Fibroblast of lung (primary cell): ENCODE data around the gene COA1.

Experiments
- EZH2 ChIP-seq: IDR thresholded peaks from 2 replicates; pipeline ENCODE4 v1.5.1; 2012; ENCODE audit warnings: low read length, control low read depth, mild to moderate bottlenecking; ENCODE audit errors: missing control alignments
- TF ChIP-seq, protein P1 (sequence below), 2 donors: IDR thresholded peaks in 1 of 2; conservative IDR thresholded peaks in 1 of 2; 1 replicate in 1 of 2; 2 replicates in 1 of 2; pipeline ENCODE4 v1.5.1; 2011 to 2012; ENCODE audit warnings: low read length in 2 of 2, control low read depth in 1 of 2, inconsistent platforms in 1 of 2, low read depth in 1 of 2, mild to moderate bottlenecking in 1 of 2

DNA sequence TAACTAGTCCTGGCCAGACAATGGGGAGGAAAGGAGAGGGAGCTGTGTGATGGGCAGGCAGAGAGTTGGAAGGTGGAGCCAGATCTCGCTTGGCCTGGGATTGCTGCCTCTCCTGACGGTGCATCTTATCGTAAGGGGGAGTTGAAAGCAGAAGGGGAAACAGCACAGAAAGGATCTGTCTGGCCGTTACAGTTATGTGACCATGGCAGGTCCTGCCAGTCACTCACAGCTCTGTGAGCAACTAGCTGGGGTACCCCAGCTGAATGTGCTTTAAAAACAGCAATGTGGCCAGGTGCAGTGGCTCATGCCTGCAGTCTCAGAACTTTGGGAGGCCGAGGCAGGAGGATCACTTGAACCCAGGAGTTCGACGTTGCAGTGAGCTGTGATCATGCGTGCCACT is 37.2 kb upstream of the COA1 start:
- TF ChIP-seq, protein P1, sequence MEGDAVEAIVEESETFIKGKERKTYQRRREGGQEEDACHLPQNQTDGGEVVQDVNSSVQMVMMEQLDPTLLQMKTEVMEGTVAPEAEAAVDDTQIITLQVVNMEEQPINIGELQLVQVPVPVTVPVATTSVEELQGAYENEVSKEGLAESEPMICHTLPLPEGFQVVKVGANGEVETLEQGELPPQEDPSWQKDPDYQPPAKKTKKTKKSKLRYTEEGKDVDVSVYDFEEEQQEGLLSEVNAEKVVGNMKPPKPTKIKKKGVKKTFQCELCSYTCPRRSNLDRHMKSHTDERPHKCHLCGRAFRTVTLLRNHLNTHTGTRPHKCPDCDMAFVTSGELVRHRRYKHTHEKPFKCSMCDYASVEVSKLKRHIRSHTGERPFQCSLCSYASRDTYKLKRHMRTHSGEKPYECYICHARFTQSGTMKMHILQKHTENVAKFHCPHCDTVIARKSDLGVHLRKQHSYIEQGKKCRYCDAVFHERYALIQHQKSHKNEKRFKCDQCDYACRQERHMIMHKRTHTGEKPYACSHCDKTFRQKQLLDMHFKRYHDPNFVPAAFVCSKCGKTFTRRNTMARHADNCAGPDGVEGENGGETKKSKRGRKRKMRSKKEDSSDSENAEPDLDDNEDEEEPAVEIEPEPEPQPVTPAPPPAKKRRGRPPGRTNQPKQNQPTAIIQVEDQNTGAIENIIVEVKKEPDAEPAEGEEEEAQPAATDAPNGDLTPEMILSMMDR (conservative IDR thresholded peaks at IDR 0.05 in 1 of 2, IDR thresholded peaks at IDR 0.05 in 1 of 2; ENCODE audit: low read depth in 1 of 2, low read length in 2 of 2) = no peak
- TF ChIP-seq EZH2 = no peak
